Activated CD4-positive, alpha-beta T cell treated with anti-CD3 and anti-CD28 coated beads, Interleukin-2, amount 10 ng/mL, durations not matched to agents 24 days and 14 days (primary cell): ENCODE measurements around the gene KANK4. TPM values are rescaled to one million over a fixed set of nuclear protein-coding genes. Genes with fewer than 3 reads are reported as not detected.
"Not testable (repeated sequence)": the region's sequence is repeated elsewhere in the genome, so short reads cannot be mapped to it uniquely, and the experiment has no call there.

Source experiments
- DNase-seq: peaks from one replicate; pipeline ENCODE4 v3.0.0; 2022
- H3K27ac Mint-ChIP-seq: one replicate; pipeline ENCODE4 v1.8.0; 2022; ENCODE audit warnings: mild to moderate bottlenecking, mixed read lengths
- H3K27me3 Mint-ChIP-seq: one replicate; pipeline ENCODE4 v1.8.0; 2022; ENCODE audit warnings: mixed read lengths
- H3K36me3 Mint-ChIP-seq: one replicate; pipeline ENCODE4 v1.8.0; 2022; ENCODE audit warnings: low read depth, mild to moderate bottlenecking, mixed read lengths
- H3K4me1 Mint-ChIP-seq: one replicate; pipeline ENCODE4 v1.8.0; 2021; ENCODE audit warnings: mixed read lengths
- H3K4me3 Mint-ChIP-seq: one replicate; pipeline ENCODE4 v1.8.0; 2022; ENCODE audit warnings: mild to moderate bottlenecking, moderate library complexity, mixed read lengths
- H3K9me3 Mint-ChIP-seq: one replicate; pipeline ENCODE4 v1.8.0; 2021; ENCODE audit warnings: mixed read lengths
- intact Hi-C: fragments of 100-400 bp; cut with micrococcal nuclease; formaldehyde crosslinking; loops from one replicate; pipeline ENCODE4 v1.15.1; 2023
- total RNA-seq: library from RNA; stranded (reverse); gene quantifications from 2 replicates; pipeline ENCODE4 v1.2.3, GENCODE V29; 2022

KANK4 gene
- total RNA-seq, 1 donor from 2014 or later: not detected

- Mint-ChIP-seq H3K9me3 (peaks cover 3% of the 10 kb centered on the region), H3K4me3 (no peak overlapping the region), H3K36me3 (no peaks in the 10 kb centered on the region), H3K4me1 (no peaks in the 10 kb centered on the region), H3K27me3 (peaks cover 7% of the 10 kb centered on the region), H3K27ac (no peak overlapping the region)
- DNase-seq: no peak
- intact Hi-C loops: no loop called here
Observed at GRCh38 chr1:62265956-62266935, 53.0 kb downstream of the KANK4 start.

DNA sequence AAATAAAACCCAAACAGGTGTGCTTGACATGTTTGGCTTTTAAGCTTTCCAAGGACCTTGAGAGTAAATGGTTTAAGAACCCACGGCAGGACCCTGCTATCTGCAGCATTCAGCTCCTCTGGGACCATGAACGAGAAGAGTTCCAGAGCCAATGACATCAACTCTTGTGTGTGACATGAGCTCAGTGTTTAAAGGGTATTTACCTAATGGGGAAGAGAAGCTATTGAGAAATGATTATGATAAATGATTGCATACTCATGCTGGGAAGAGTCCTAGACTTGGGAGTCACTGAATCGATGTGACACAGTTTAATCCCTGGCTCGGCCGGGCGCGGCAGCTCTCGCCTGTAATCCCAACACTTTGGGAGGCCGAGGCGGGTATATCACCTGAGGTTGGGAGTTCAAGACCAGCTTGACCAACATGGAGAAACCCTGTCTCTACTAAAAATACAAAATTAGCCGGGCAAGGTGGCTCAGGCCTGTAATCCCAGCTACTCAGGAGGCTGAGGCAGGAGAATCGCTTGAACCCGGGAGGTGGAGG, 55.4 kb downstream of the KANK4 start:
- intact Hi-C loops: no loop called here

GRCh38 chr1:62263006-62263813, 56.0 kb downstream of the KANK4 start:
- intact Hi-C loops: no loop called here
- Mint-ChIP-seq H3K4me3 (no peak overlapping the region), H3K9me3 (peaks cover 3% of the 10 kb centered on the region)

More for the DNA sequence above, 55.4 kb downstream of the KANK4 start:
- no peaks in the 10 kb centered on the region for H3K4me1 Mint-ChIP-seq
- no peak overlapping the region for H3K4me3 Mint-ChIP-seq
- peaks cover 7% of the 10 kb centered on the region for H3K27me3 Mint-ChIP-seq
- no peak overlapping the region for H3K27ac Mint-ChIP-seq
- DNase-seq: no peak
- H3K36me3 Mint-ChIP-seq: no peaks in the 10 kb centered on the region
- peaks cover 3% of the 10 kb centered on the region for H3K9me3 Mint-ChIP-seq

DNA sequence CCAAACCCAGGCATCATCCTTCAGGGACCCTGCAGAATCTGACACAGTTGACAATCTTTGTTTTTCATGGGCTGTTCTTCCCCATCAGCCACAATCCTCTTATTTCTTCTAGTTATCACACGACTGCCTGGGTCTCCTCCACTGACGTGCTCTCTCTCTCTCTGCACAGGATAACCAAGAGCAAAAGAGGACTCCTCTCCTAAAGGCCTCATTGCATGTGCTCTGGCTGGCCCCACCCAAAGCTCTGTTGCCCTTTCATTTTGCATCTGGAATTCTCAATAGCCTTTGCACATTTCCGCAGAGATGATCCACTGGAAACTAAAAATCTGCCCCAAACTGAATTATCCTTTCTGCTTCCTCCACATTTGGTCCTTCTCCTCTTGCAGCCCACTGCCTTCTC, 58.5 kb downstream of the KANK4 start:
- intact Hi-C loops: no loop called here
- H3K27me3 Mint-ChIP-seq: peaks cover 7% of the 10 kb centered on the region
- peaks cover 3% of the 10 kb centered on the region for H3K9me3 Mint-ChIP-seq
- no peaks in the 10 kb centered on the region for H3K36me3 Mint-ChIP-seq
- H3K27ac Mint-ChIP-seq: no peak overlapping the region
- no peak overlapping the region for H3K4me3 Mint-ChIP-seq
- H3K4me1 Mint-ChIP-seq: no peaks in the 10 kb centered on the region
- no peak for DNase-seq

More at GRCh38 chr1:62263006-62263813, 56.0 kb downstream of the KANK4 start:
- Mint-ChIP-seq H3K36me3 (no peaks in the 10 kb centered on the region), H3K4me1 (no peaks in the 10 kb centered on the region), H3K27ac (no peak overlapping the region), H3K27me3 (peaks cover 7% of the 10 kb centered on the region)
- no peak for DNase-seq

DNA sequence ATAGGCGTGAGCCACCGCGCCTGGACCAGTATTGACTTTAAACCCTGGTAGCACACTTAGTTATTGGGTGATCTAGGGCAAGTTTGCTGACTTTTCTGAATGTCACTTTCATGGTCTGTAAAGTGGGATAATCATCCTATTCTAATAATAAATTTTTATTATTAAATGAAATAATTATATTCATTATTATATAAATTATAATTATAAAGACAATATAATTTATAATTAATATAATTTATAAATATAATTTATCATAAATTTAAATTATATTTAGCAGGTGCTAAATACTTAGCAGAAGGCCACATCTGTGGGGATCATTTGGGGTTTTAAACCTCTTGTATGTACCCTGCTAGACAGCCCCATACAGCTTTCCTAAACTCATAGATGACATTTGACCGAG, 59.7 kb downstream of the KANK4 start:
- Mint-ChIP-seq H3K9me3 (peaks cover 3% of the 10 kb centered on the region), H3K4me3 (no peak overlapping the region), H3K27me3 (peaks cover 7% of the 10 kb centered on the region), H3K36me3 (no peaks in the 10 kb centered on the region), H3K4me1 (no peaks in the 10 kb centered on the region), H3K27ac (no peak overlapping the region)
- DNase-seq: no peak
- intact Hi-C loops: no loop called here

GRCh38 chr1:62250126-62250726, 69.0 kb downstream of the KANK4 start:
- Mint-ChIP-seq H3K36me3 (no peaks in the 10 kb centered on the region), H3K27ac (no peak overlapping the region), H3K9me3 (no peaks in the 10 kb centered on the region), H3K4me3 (no peak overlapping the region), H3K4me1 (no peaks in the 10 kb centered on the region), H3K27me3 (no peaks in the 10 kb centered on the region)
- intact Hi-C loops: no loop called here
- no peak for DNase-seq

DNA sequence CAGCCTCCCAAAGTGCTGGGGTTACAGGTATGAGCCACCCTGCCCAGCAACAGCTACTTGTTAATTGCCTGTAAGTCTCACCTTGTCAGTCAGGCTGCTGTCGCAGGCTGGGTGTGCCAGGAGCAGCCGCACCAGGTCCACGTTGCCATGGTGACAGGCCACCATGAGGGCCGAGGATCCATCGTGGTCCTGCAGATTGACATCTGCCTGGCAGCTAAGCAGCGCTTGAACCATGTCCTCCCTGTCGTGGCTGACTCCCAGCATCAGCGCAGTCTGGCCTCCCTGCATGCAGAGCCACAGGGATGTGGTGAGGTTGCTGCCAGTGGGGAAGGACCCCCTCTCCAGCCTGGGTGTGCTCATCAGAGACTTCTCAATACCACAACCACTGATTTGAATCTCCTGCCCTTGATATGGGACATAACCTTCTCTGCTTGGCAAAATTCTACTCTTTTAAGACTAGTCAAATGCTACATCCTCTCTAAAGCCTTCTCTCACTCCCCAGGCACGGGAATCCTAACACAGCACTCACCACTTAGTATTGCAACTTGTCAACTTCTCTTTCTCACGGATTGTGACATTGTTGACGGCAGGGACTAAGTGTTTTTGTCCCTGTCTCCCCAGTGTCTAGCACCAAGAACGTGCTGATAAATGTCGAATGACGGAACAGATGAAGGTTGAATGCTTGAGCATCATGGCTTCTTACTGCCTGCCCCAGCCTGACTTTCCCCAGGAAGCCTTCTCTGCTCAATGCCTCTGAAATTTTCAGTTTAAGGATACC, 71.7 kb downstream of the KANK4 start:
- Mint-ChIP-seq H3K4me3 (no peak overlapping the region), H3K27me3 (no peaks in the 10 kb centered on the region), H3K9me3 (no peaks in the 10 kb centered on the region), H3K36me3 (no peaks in the 10 kb centered on the region), H3K27ac (no peak overlapping the region), H3K4me1 (no peaks in the 10 kb centered on the region)
- intact Hi-C loops: no loop called here
- DNase-seq: no peak

DNA sequence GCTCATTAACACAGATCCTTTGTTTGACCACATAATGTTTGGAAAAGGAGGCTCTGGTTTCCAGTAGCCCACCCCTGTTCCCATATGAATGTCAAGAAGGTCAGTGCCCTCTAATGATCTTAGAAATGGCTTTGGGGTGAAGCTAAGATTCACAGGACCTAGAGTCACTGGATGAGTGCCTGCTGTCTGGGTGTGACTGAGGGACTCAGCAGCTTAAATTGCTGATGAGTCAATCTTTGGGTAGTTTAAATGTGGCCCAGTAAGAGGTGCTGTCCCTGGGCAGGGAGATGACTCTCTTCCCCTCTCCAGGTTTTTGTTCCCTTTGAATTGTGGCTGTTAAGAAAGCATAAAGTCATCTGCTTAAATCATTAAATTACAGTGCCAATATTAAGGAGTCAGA, 74.0 kb downstream of the KANK4 start:
- no peak for DNase-seq
- Mint-ChIP-seq H3K27me3 (no peaks in the 10 kb centered on the region), H3K36me3 (no peaks in the 10 kb centered on the region), H3K4me3 (no peak overlapping the region), H3K4me1 (no peaks in the 10 kb centered on the region), H3K9me3 (no peaks in the 10 kb centered on the region), H3K27ac (no peak overlapping the region)
- intact Hi-C loops: no loop called here

DNA sequence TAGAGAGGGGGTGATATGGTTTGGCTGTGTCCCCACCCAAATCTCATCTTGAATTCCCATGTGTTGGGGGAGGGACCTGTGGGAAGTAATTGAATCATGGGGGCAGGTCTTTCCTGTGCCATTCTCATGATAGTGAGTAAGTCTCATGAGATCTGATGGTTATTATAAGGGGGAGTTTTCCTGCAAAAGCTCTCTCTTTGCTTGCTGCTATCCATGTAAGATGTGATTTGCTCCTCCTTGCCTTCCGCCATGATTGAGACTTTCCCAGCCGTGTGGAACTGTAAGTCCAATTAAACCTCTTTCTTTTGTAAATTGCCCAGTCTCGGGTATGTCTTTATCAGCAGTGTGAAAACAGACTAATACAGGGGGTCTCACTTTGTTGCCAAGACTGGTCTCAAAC, 74.9 kb downstream of the KANK4 start:
- H3K4me1 Mint-ChIP-seq, H3K27ac Mint-ChIP-seq, H3K27me3 Mint-ChIP-seq, intact Hi-C loops, H3K36me3 Mint-ChIP-seq, DNase-seq, H3K9me3 Mint-ChIP-seq, H3K4me3 Mint-ChIP-seq: not testable (repeated sequence)

GRCh38 chr1:62241371-62242131, 77.7 kb downstream of the KANK4 start:
- Mint-ChIP-seq H3K4me3 (no peak overlapping the region), H3K4me1 (no peaks in the 10 kb centered on the region), H3K27ac (no peak overlapping the region), H3K27me3 (no peaks in the 10 kb centered on the region), H3K9me3 (no peaks in the 10 kb centered on the region), H3K36me3 (no peaks in the 10 kb centered on the region)
- DNase-seq: no peak
- intact Hi-C loops: no loop called here

- intact Hi-C loops: no loop called here
Observed at GRCh38 chr1:62240651-62241370, 78.4 kb downstream of the KANK4 start.

More at GRCh38 chr1:62240651-62241370, 78.4 kb downstream of the KANK4 start:
- DNase-seq: no peak
- Mint-ChIP-seq H3K4me3 (no peak overlapping the region), H3K27me3 (no peaks in the 10 kb centered on the region), H3K27ac (no peak overlapping the region), H3K36me3 (no peaks in the 10 kb centered on the region), H3K4me1 (no peaks in the 10 kb centered on the region), H3K9me3 (no peaks in the 10 kb centered on the region)
